Smooth muscle cell (in vitro differentiated cells): Measurements from ENCODE around the gene TERT. TPM values are rescaled to one million over a fixed set of nuclear protein-coding genes. Genes with fewer than 3 reads are reported as not detected.

Experiments
- DNase-seq: peaks from one replicate; lab custom pipeline; 2025; ENCODE audit not compliant: unreplicated experiment; lab: John Stamatoyannopoulos, UW
- H2AFZ ChIP-seq: fragments of 200-600 bp; sonication (generic); 2 replicates; pipeline ENCODE4 v1.6.0; 2016; ENCODE audit warnings: antibody characterized with exemption, low read depth, mild to moderate bottlenecking
- H3F3A ChIP-seq: fragments of 200-600 bp; sonication (generic); 2 replicates; pipeline ENCODE4 v1.6.0; 2017; ENCODE audit warnings: antibody characterized with exemption, low read depth
- H3K27ac ChIP-seq: fragments of 200-600 bp; sonication (generic); 2 replicates; pipeline ENCODE4 v1.5.1; 2016; ENCODE audit warnings: low read depth, mild to moderate bottlenecking
- H3K27me3 ChIP-seq: fragments of 200-600 bp; sonication (generic); 2 replicates; pipeline ENCODE4 v1.6.1; 2016; ENCODE audit warnings: low read depth, mild to moderate bottlenecking
- H3K36me3 ChIP-seq: fragments of 200-600 bp; sonication (generic); 2 replicates; pipeline ENCODE4 v1.5.1; 2016; ENCODE audit warnings: low read depth
- H3K4me1 ChIP-seq: fragments of 200-600 bp; sonication (generic); 2 replicates; pipeline ENCODE4 v1.5.1; 2016; ENCODE audit warnings: low read depth
- H3K4me2 ChIP-seq: fragments of 200-600 bp; sonication (generic); 2 replicates; pipeline ENCODE4 v1.6.0; 2016; ENCODE audit warnings: mild to moderate bottlenecking
- H3K4me3 ChIP-seq: fragments of 200-600 bp; sonication (generic); 2 replicates; pipeline ENCODE4 v1.5.1; 2016; ENCODE audit warnings: mild to moderate bottlenecking
- H3K79me2 ChIP-seq: fragments of 200-600 bp; sonication (generic); 2 replicates; pipeline ENCODE4 v1.6.0; 2016; ENCODE audit warnings: low read depth, mild to moderate bottlenecking
- H3K9ac ChIP-seq: fragments of 200-600 bp; sonication (generic); 2 replicates; pipeline ENCODE4 v1.6.0; 2016; ENCODE audit warnings: low read depth
- H3K9me3 ChIP-seq: fragments of 200-600 bp; sonication (generic); replicated peaks from 2 replicates; pipeline ENCODE4 v1.5.1; 2016; ENCODE audit warnings: low read depth
- H4K20me1 ChIP-seq: fragments of 200-600 bp; sonication (generic); 2 replicates; pipeline ENCODE4 v1.6.0; 2016; ENCODE audit warnings: low read depth
- WGBS: methylation state at CpG from one replicate; pipeline ENCODE4 v1.1.7; 2016; ENCODE audit warnings: low lambda C conversion rate; 5-methylcytosine and 5-hydroxymethylcytosine counted together
- polyA plus RNA-seq: library from polyadenylated mRNA; unstranded; fragments of >200 nt; fragmentation: Nextera tagmentation; extraction: Ambion mirVana; gene quantifications from 2 replicates; pipeline ENCODE4 v1.2.1, GENCODE V29; 2016
- total RNA-seq: library from RNA; depleted of rRNA; stranded (reverse); fragments of >200 nt; gene quantifications from 2 replicates; pipeline ENCODE4 v1.2.3, GENCODE V29; 2014
- TF ChIP-seq, protein P1 (sequence below): fragments of 200-600 bp; sonication (generic); IDR thresholded peaks from 2 replicates; pipeline ENCODE4 v1.5.1; 2017; ENCODE audit warnings: borderline replicate concordance, mild to moderate bottlenecking, antibody characterized with exemption; ENCODE audit not compliant: insufficient read depth, poor library complexity, severe bottlenecking

The TERT gene
- total and polyA plus RNA-seq, 2 experiments from 2014 or later: not detected

DNA sequence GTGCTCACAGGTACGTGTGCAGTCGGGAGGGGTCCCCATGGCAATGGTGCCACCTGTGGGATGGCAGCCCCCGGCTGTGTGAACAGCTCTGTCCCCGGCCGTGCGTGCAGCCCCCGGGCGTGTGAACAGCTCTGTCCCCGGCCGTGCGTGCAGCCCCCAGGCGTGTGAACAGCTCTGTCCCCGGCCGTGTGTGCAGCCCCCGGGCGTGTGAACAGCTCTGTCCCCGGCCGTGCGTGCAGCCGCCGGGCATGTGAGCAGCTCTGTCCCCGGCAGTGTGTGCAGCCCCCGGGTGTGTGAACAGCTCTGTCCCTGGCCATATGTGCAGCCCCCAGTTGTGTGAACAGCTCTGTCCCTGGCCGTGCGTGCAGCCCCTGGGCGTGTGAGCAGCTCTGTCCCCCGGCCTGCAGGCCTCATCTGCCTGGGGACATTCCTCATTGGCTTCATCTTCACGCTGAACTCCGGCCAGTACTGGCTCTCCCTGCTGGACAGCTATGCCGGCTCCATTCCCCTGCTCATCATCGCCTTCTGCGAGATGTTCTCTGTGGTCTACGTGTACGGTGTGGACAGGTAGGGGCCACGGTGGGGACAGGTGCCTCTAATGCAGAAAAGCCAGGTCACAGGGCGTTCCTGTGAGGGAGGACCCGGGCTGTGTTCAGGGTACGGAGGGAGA lies 75.6 kb downstream of the TERT start:
- H3K4me2 ChIP-seq: no peak overlapping the region
- H3K9me3 ChIP-seq: no peaks in the 10 kb centered on the region
- H3K36me3 ChIP-seq: no peaks in the 10 kb centered on the region
- TF ChIP-seq, protein P1, sequence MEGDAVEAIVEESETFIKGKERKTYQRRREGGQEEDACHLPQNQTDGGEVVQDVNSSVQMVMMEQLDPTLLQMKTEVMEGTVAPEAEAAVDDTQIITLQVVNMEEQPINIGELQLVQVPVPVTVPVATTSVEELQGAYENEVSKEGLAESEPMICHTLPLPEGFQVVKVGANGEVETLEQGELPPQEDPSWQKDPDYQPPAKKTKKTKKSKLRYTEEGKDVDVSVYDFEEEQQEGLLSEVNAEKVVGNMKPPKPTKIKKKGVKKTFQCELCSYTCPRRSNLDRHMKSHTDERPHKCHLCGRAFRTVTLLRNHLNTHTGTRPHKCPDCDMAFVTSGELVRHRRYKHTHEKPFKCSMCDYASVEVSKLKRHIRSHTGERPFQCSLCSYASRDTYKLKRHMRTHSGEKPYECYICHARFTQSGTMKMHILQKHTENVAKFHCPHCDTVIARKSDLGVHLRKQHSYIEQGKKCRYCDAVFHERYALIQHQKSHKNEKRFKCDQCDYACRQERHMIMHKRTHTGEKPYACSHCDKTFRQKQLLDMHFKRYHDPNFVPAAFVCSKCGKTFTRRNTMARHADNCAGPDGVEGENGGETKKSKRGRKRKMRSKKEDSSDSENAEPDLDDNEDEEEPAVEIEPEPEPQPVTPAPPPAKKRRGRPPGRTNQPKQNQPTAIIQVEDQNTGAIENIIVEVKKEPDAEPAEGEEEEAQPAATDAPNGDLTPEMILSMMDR: no peak
- WGBS: 91% methylated on average over 38 of the region's 38 CpGs
- DNase-seq: no peak
- no peaks in the 10 kb centered on the region for H3K27me3 ChIP-seq
- H3K4me3 ChIP-seq: no peak overlapping the region
- no peak overlapping the region for H3K9ac ChIP-seq
- no peak overlapping the region for H2AFZ ChIP-seq
- no peaks in the 10 kb centered on the region for H3F3A ChIP-seq
- H3K79me2 ChIP-seq: no peaks in the 10 kb centered on the region
- H3K27ac ChIP-seq: no peak overlapping the region
- no peaks in the 10 kb centered on the region for H3K4me1 ChIP-seq
- no peaks in the 10 kb centered on the region for H4K20me1 ChIP-seq

DNA sequence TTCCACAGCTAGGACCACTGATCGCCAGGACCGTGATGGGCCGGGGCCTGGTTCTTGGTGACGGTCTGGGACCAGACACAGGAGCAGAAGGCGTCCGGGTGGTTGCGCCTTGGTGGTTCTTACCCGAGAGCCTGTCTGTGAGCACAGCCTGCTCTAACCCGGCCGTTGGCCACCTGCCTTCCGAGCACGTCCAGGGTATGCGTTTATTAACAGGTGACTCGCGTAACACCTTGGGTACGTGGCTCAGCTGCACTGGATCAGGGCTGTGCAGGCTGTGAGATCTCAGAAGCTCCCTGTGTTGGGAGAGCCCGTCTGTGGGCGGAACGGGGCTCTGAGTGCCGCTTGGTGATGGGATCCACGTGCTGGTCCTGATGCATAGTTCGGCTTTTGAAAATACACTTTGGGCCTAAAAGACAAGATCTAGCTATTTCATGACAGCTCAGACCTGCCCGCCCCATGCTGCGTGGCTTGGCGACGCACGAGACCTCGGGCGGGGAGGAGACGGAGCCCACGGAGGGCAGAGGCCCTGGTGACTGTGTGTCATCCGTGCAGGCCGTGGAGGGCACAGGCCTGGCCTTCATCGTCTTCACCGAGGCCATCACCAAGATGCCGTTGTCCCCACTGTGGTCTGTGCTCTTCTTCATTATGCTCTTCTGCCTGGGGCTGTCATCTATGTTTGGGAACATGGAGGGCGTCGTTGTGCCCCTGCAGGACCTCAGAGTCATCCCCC lies 76.4 kb downstream of the TERT start:
- no peaks in the 10 kb centered on the region for H3K4me1 ChIP-seq
- DNase-seq: no peak
- H3K27me3 ChIP-seq: no peaks in the 10 kb centered on the region
- H3K4me3 ChIP-seq: no peak overlapping the region
- WGBS: 97% methylated on average over 34 of the region's 38 CpGs
- H3F3A ChIP-seq: no peaks in the 10 kb centered on the region
- H3K9me3 ChIP-seq: no peaks in the 10 kb centered on the region
- H3K9ac ChIP-seq: no peak overlapping the region
- no peak overlapping the region for H3K27ac ChIP-seq
- H3K4me2 ChIP-seq: no peak overlapping the region
- no peak overlapping the region for H2AFZ ChIP-seq
- no peaks in the 10 kb centered on the region for H4K20me1 ChIP-seq
- TF ChIP-seq, protein P1: no peak
- H3K36me3 ChIP-seq: no peaks in the 10 kb centered on the region
- H3K79me2 ChIP-seq: no peaks in the 10 kb centered on the region

DNA sequence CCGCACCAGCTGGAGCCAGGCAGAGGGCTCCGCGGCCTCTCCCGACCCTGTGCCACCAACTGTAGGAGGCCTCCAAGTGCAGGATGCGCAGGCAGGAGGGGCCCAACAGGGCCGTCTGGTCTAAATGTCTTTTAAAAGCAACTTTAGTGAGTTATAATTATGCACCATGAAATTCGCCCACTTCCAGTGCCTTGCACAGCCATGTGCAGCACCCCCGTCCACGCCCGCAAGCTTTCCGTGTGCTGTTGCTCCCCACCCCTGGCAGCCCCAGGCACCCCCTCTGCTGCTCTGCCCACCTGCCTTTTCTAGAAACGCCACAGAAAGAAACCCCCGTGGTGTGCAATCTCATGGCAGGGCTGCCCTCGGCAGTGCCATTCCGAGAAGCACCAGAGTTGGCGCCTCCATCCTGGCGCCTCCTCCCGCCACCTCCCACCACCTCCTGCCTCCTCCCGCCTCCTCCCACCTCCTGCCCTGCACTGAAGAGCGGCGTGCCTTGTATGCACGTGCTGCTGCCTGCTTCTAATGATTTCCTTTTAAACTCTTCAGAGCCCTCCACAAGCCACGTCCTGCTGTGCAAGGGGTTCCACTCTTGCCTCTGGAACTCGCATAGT lies 77.2 kb downstream of the TERT start:
- Histone ChIP-seq H3K27ac (no peak overlapping the region), H4K20me1 (no peaks in the 10 kb centered on the region), H3K4me3 (no peak overlapping the region), H3K4me1 (no peaks in the 10 kb centered on the region), H3K9me3 (no peaks in the 10 kb centered on the region), H3K27me3 (no peaks in the 10 kb centered on the region), H2AFZ (no peak overlapping the region), H3K9ac (no peak overlapping the region), H3F3A (no peaks in the 10 kb centered on the region), H3K4me2 (no peak overlapping the region), H3K79me2 (no peaks in the 10 kb centered on the region), H3K36me3 (no peaks in the 10 kb centered on the region)
- no peak for DNase-seq
- TF ChIP-seq, protein P1: no peak
- 59% methylated on average over 18 of the region's 24 CpGs for WGBS
